ENCODE data around the gene PLET1. TPM values are rescaled to one million over a fixed set of nuclear protein-coding genes. Genes with fewer than 3 reads are reported as not detected.

The PLET1 gene
- total and polyA plus RNA-seq, 9 of the 15 experiments (the other 6 are each of a cell fraction or from before 2014, with no cell fraction given): not detected

DNA sequence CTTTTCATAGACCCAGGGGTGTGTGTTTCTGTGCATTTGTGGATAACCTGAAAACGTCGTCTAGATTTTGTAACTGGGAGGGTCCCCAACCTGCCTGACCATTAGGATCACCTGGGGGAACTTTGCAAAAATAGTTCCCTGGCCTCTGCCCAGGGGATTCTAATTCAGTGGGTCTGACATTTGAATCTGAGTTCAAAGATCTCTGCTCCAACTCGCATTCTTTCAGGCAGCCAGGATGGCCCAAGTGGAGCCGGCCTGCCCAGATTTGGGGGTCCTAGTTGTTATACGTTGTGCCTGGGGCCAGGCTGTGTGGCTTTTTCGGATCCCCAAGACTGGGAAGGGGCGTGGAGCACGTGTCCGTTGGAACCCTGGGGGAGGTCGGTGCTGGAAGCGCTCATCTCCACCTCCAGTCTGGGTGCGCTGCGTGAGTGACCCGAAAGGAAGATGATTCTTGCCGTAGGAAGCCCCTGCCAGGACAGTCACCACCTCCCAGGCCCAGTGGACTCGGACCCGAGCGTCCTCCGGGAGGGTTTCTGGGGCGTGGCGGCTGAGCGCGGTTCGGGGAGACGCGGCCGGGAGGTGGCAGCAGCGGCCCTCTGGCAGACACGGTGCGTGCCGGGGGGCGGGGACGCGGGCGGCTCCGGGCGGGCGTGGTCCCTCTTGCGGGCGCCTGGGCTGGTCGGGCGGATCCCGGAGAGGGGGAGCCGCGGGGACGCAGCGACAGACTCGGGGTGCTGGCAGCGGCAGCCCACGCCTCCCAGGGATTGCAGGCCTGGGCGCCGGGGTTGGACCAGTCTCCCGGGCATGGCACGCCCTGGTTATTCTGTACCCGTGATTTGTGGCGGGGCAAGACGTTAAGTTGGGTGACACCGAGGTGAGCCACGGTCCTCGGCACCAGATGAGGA is 29.2 kb upstream of the PLET1 start (continued):
- TF ChIP-seq ZNF407 (IDR thresholded peaks at IDR 0.05; ENCODE audit: low read depth) (no peak), UBTF (IDR thresholded peaks at IDR 0.05; ENCODE audit: borderline replicate concordance in 1 of 2, low read depth in 2 of 2, low read length in 2 of 2) (no peak), TBP (optimal IDR thresholded peaks at IDR 0.05; ENCODE audit: low read depth, low read length) (no peak), GABPA (tag; conservative IDR thresholded peaks at IDR 0.05; ENCODE audit: low read depth) (no peak), SAFB2 (IDR thresholded peaks at IDR 0.05; ENCODE audit: borderline replicate concordance, low read depth, low read length, severe bottlenecking) (no peak), ZNF584 (CRISPR knock-in tag; IDR thresholded peaks at IDR 0.05; ENCODE audit: low read depth) (no peak), ARHGAP35 (IDR thresholded peaks at IDR 0.05; ENCODE audit: partially characterized antibody) (no peak), HCFC1 (IDR thresholded peaks at IDR 0.05; ENCODE audit: low read depth, low read length) (0 out of 2 replicates have a peak, but pooled peaks have one; percentile 19), NELFE (IDR thresholded peaks at IDR 0.05; ENCODE audit: insufficient read depth, insufficient read length) (no peak), HEY1 (CRISPR knock-in tag; IDR thresholded peaks at IDR 0.05; ENCODE audit: borderline replicate concordance) (no peak), TEAD1 (CRISPR knock-in tag; IDR thresholded peaks at IDR 0.05) (no peak), TFAM (CRISPR knock-in tag; conservative IDR thresholded peaks at IDR 0.05) (no peak), FOXK1 (CRISPR knock-in tag; IDR thresholded peaks at IDR 0.05; ENCODE audit: borderline replicate concordance) (no peak)
- TF ChIP-seq, protein P1, sequence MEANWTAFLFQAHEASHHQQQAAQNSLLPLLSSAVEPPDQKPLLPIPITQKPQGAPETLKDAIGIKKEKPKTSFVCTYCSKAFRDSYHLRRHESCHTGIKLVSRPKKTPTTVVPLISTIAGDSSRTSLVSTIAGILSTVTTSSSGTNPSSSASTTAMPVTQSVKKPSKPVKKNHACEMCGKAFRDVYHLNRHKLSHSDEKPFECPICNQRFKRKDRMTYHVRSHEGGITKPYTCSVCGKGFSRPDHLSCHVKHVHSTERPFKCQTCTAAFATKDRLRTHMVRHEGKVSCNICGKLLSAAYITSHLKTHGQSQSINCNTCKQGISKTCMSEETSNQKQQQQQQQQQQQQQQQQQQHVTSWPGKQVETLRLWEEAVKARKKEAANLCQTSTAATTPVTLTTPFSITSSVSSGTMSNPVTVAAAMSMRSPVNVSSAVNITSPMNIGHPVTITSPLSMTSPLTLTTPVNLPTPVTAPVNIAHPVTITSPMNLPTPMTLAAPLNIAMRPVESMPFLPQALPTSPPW (CRISPR knock-in tag; IDR thresholded peaks at IDR 0.05): peak; percentile 92
